C4-2B (cell line): ENCODE data around the gene SDHAF2.

Experiments used
- CTCF ChIP-seq: fragments of 450-650 bp; conservative IDR thresholded peaks from 2 replicates; pipeline ENCODE4 v1.5.1; 2017; ENCODE audit warnings: mild to moderate bottlenecking
- ZFX ChIP-seq: fragments of 450-650 bp; IDR thresholded peaks from 2 replicates; pipeline ENCODE4 v1.6.1; 2017

DNA sequence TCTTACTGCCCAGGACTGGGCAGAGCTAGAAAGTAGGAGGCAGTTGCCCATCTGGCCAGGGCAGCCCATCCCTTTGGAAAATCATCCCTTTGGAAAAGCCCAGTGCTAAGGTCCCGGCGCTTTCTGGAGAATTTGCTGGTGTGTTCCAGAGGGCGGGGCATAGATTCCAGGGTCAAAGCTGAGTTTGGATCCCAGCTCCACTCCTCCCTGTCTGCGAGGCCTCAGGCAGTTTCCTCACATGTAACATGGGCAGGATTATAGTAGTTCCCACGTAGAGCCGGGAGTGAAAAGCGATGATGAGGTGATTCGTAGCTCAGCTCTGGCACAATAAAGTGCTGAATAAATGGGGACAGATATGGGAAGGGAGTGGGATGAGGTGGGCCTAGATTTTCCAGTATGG, 47.2 kb downstream of the SDHAF2 start:
- no peak for TF ChIP-seq CTCF
- no peak for TF ChIP-seq ZFX
